ENCODE data around the gene ZNF496.

ZNF496 gene

GRCh38 chr1:247329097-247329617 is 2.5 kb downstream of the ZNF496 start:
- H3K9me3 ChIP-seq (ENCODE audit: control insufficient read depth, insufficient read depth, low read length) = no peaks in the 10 kb centered on the region
- H3K4me1 ChIP-seq (ENCODE audit: insufficient read depth, low read length) = peaks cover 11% of the 10 kb centered on the region
- no peak overlapping the region for H3K9ac ChIP-seq (ENCODE audit: low read depth, low read length)
- H3K36me3 ChIP-seq (ENCODE audit: insufficient read depth, low read length) = peaks cover 19% of the 10 kb centered on the region

DNA sequence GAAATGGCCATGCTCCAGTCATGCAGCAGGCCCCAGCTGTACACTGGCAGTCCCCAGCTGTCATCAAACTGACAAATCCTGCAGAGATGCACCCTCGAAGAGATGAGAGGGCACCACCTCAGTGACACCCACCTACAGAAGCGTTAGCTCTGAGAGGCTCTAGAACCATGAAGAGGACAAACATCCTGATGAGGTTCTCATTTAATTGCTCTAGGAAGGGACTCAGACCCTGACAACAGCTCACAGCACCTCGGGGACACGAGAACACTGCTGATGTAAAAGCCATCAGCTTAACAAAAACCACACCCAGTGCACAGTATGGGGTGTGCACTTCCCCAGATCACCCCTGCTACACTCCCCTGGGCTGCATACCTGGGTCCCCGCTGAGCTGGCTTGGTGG is 3.4 kb downstream of the ZNF496 start:
- H3K9me3 ChIP-seq (ENCODE audit: control insufficient read depth, insufficient read depth, low read length) = no peaks in the 10 kb centered on the region
- peaks cover 19% of the 10 kb centered on the region for H3K36me3 ChIP-seq (ENCODE audit: insufficient read depth, low read length)
- no peak overlapping the region for H3K9ac ChIP-seq (ENCODE audit: low read depth, low read length)
- H3K4me1 ChIP-seq (ENCODE audit: insufficient read depth, low read length) = peaks cover 7% of the 10 kb centered on the region

- Histone ChIP-seq H3K36me3 (ENCODE audit: insufficient read depth, low read length) (peaks cover 22% of the 10 kb centered on the region), H3K9ac (ENCODE audit: low read depth, low read length) (no peak overlapping the region), H3K9me3 (ENCODE audit: control insufficient read depth, insufficient read depth, low read length) (no peaks in the 10 kb centered on the region), H3K4me1 (ENCODE audit: insufficient read depth, low read length) (peaks cover 7% of the 10 kb centered on the region)
Observed at GRCh38 chr1:247326411-247327130, 5.1 kb downstream of the ZNF496 start.

DNA sequence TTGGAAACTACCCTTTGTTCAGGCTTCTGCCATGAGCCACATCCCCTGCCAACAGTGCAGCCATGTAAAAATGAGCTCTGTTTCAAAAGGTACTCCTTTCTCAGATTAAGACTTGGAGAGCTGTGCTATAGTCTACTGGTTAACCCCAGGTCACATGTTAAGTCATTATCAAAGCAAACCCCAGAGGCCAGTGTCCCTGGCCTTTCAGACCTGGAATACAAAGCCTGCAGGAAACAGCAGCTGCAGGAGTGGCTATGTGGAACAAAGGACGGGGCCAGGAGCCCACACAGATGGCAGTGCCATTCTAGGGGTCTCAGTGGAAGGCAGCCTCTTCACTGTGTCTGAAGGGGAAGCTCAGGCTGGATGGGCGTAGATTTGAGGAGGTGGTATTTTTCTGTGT is 6.7 kb downstream of the ZNF496 start:
- no peak overlapping the region for H3K9ac ChIP-seq (ENCODE audit: low read depth, low read length)
- H3K9me3 ChIP-seq (ENCODE audit: control insufficient read depth, insufficient read depth, low read length) = no peaks in the 10 kb centered on the region
- peaks cover 27% of the 10 kb centered on the region for H3K36me3 ChIP-seq (ENCODE audit: insufficient read depth, low read length)
- H3K4me1 ChIP-seq (ENCODE audit: insufficient read depth, low read length) = no peaks in the 10 kb centered on the region

- H3K9me3 ChIP-seq (ENCODE audit: control insufficient read depth, insufficient read depth, low read length) = no peaks in the 10 kb centered on the region
- no peak overlapping the region for H3K9ac ChIP-seq (ENCODE audit: low read depth, low read length)
- peaks cover 25% of the 10 kb centered on the region for H3K36me3 ChIP-seq (ENCODE audit: insufficient read depth, low read length)
- H3K4me1 ChIP-seq (ENCODE audit: insufficient read depth, low read length) = no peaks in the 10 kb centered on the region
Observed at GRCh38 chr1:247324204-247324787, 7.4 kb downstream of the ZNF496 start.

- Histone ChIP-seq H3K36me3 (ENCODE audit: insufficient read depth, low read length) (peaks cover 19% of the 10 kb centered on the region), H3K9me3 (ENCODE audit: control insufficient read depth, insufficient read depth, low read length) (no peaks in the 10 kb centered on the region), H3K9ac (ENCODE audit: low read depth, low read length) (no peak overlapping the region), H3K4me1 (ENCODE audit: insufficient read depth, low read length) (no peaks in the 10 kb centered on the region)
Observed at GRCh38 chr1:247322849-247323586, 8.6 kb downstream of the ZNF496 start.

DNA sequence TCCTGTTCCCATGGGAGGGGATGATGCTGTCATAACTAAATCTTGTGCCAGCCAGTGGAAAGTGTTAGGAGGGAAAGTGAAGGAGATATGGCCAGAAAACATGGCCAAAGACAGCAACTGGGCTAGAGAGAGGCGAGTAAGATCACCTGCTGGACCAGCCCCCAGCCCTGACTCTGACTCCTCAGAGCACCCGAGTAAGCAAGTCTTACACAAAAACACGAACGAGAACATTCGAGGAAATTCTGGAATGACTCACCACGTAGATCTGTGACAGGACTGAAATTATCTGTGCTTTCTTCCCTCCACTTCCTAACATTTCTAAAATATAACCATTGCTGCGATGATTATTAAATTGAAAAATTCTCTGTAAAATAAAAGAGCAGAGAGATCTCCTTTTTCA is 9.2 kb downstream of the ZNF496 start:
- peaks cover 17% of the 10 kb centered on the region for H3K36me3 ChIP-seq (ENCODE audit: insufficient read depth, low read length)
- H3K4me1 ChIP-seq (ENCODE audit: insufficient read depth, low read length) = no peaks in the 10 kb centered on the region
- no peak overlapping the region for H3K9ac ChIP-seq (ENCODE audit: low read depth, low read length)
- no peaks in the 10 kb centered on the region for H3K9me3 ChIP-seq (ENCODE audit: control insufficient read depth, insufficient read depth, low read length)

- Histone ChIP-seq H3K9ac (ENCODE audit: low read depth, low read length) (no peak overlapping the region), H3K36me3 (ENCODE audit: insufficient read depth, low read length) (peaks cover 20% of the 10 kb centered on the region)
Observed at GRCh38 chr1:247317702-247318101, 14.0 kb downstream of the ZNF496 start.

DNA sequence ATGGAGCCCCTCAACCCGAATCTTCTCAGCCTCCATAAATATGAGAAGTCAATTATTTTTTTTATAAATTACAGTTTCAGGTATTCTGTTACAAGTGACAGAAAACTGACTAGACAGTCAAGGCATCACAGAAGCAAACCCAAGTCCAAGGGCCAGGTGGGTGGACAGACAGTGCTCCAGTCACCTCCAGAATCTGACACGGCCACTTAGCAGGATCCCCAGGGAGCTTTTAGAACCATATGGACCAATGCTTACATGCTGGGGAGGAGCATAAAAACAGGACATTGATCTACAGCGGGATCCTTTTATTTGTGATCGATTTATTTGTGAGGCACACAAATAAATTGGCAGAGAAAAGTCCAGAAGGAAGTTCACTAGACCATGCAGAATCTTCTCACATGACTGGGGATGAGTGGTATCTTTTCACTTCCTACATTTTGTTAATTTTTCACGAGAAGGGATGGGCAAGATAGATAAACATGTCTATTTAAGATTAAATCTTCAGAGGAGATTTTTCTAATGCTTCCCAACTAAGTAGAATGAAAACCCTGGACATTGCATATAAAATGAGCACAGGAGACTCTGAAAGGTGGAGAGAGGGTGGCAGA is 15.0 kb downstream of the ZNF496 start:
- Histone ChIP-seq H3K9ac (ENCODE audit: low read depth, low read length) (no peak overlapping the region), H3K9me3 (ENCODE audit: control insufficient read depth, insufficient read depth, low read length) (no peaks in the 10 kb centered on the region), H3K4me1 (ENCODE audit: insufficient read depth, low read length) (no peaks in the 10 kb centered on the region), H3K36me3 (ENCODE audit: insufficient read depth, low read length) (peaks cover 24% of the 10 kb centered on the region)

More at GRCh38 chr1:247317702-247318101, 14.0 kb downstream of the ZNF496 start:
- H3K4me1 ChIP-seq (ENCODE audit: insufficient read depth, low read length) = no peaks in the 10 kb centered on the region
- no peaks in the 10 kb centered on the region for H3K9me3 ChIP-seq (ENCODE audit: control insufficient read depth, insufficient read depth, low read length)

DNA sequence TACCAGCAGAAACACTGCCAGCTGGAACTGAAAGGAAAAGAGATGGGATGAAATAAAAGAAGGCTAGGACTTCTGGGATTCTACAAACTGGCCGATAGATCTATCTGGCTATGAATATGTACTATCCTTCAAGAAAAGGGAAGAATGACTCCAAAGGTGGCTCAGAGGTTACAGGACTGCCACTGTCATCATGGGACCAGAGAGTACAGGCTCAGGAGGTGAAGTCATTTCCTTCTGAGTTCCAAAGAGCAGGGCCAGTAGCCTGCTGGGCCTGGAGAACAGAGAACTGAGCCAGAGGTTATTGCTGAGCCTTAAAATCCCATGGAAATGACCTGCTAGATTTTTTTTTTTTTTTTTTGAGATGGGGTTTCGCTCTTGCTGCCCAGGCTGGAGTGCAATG is 27.6 kb downstream of the ZNF496 start:
- no peaks in the 10 kb centered on the region for H3K9me3 ChIP-seq (ENCODE audit: control insufficient read depth, insufficient read depth, low read length)
- H3K36me3 ChIP-seq (ENCODE audit: insufficient read depth, low read length) = peaks cover 34% of the 10 kb centered on the region
- H3K9ac ChIP-seq (ENCODE audit: low read depth, low read length) = no peak overlapping the region
- peaks cover 4% of the 10 kb centered on the region for H3K4me1 ChIP-seq (ENCODE audit: insufficient read depth, low read length)

DNA sequence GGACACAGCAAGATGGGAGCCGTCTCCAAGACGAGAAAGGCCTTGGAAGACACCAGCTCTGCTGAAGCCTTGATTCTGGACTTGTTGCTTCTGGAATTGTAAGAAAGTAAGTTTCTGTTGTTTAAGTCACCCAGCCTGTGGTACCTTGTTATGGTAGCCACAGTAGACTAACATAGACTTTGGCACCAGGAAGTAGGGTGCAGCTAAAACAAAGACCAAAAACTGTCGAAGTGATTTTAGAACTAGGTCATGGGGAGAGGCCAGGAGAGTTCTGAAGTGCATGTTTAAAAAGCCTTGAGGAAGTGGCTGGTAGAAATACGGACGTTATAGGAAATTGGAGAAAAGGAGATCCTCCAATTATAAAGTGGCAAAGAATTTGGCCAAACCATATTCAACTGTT is 28.5 kb downstream of the ZNF496 start:
- peaks cover 31% of the 10 kb centered on the region for H3K36me3 ChIP-seq (ENCODE audit: insufficient read depth, low read length)
- H3K9ac ChIP-seq (ENCODE audit: low read depth, low read length) = no peak overlapping the region
- peaks cover 11% of the 10 kb centered on the region for H3K4me1 ChIP-seq (ENCODE audit: insufficient read depth, low read length)
- H3K9me3 ChIP-seq (ENCODE audit: control insufficient read depth, insufficient read depth, low read length) = no peaks in the 10 kb centered on the region

DNA sequence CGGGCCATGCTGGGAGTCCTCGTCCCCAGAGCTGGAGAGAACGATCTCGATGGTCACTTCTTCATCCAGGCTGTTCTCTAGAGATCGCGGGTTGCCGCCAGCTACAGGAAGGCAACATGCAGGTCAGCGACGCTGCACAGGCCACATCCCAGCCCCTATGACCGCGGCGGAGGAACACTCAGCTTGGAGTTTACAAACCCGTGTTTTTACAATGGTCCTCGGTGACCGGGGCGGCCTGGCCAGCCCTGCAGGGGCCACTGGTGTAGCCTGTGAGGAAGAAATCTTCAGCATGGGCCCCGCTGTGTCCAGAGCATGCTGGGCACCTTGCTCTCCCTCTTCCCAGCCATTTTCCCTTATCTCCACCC is 30.5 kb downstream of the ZNF496 start:
- Histone ChIP-seq H3K9me3 (ENCODE audit: control insufficient read depth, insufficient read depth, low read length) (no peaks in the 10 kb centered on the region), H3K4me1 (ENCODE audit: insufficient read depth, low read length) (peaks cover 27% of the 10 kb centered on the region), H3K36me3 (ENCODE audit: insufficient read depth, low read length) (peaks cover 26% of the 10 kb centered on the region), H3K9ac (ENCODE audit: low read depth, low read length) (no peak overlapping the region)

- H3K9ac ChIP-seq (ENCODE audit: low read depth, low read length) = no peak overlapping the region
- no peaks in the 10 kb centered on the region for H3K9me3 ChIP-seq (ENCODE audit: control insufficient read depth, insufficient read depth, low read length)
- peaks cover 20% of the 10 kb centered on the region for H3K36me3 ChIP-seq (ENCODE audit: insufficient read depth, low read length)
- peaks cover 32% of the 10 kb centered on the region for H3K4me1 ChIP-seq (ENCODE audit: insufficient read depth, low read length)
Observed at GRCh38 chr1:247300491-247301175, 31.0 kb downstream of the ZNF496 start.

All from ES-I3 (cell line).